ENCODE data around the gene FBXO34. TPM values are rescaled to one million over a fixed set of nuclear protein-coding genes. Genes with fewer than 3 reads are reported as not detected.

Gene FBXO34
- total and polyA plus RNA-seq, 9 of the 15 experiments (the other 6 are each of a cell fraction or from before 2014, with no cell fraction given) = 6.3 to 24.9 (median 16.2) TPM

- no peak for TF ChIP-seq FUS (optimal IDR thresholded peaks at IDR 0.05; ENCODE audit: low read depth, low read length)
- no peak for TF ChIP-seq RBM25 (IDR thresholded peaks at IDR 0.05; ENCODE audit: low read depth, low read length, severe bottlenecking)
- TF ChIP-seq HDAC8 (tag; IDR thresholded peaks at IDR 0.05) = no peak
- no peak for TF ChIP-seq NONO (IDR thresholded peaks at IDR 0.05; ENCODE audit: low read depth in 2 of 2, low read length in 1 of 2)
- TF ChIP-seq MCM2 (IDR thresholded peaks at IDR 0.05; ENCODE audit: low read depth) = no peak
- TF ChIP-seq, protein P1, sequence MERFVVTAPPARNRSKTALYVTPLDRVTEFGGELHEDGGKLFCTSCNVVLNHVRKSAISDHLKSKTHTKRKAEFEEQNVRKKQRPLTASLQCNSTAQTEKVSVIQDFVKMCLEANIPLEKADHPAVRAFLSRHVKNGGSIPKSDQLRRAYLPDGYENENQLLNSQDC (CRISPR knock-in tag; IDR thresholded peaks at IDR 0.05) = no peak
- TF ChIP-seq, protein P2, sequence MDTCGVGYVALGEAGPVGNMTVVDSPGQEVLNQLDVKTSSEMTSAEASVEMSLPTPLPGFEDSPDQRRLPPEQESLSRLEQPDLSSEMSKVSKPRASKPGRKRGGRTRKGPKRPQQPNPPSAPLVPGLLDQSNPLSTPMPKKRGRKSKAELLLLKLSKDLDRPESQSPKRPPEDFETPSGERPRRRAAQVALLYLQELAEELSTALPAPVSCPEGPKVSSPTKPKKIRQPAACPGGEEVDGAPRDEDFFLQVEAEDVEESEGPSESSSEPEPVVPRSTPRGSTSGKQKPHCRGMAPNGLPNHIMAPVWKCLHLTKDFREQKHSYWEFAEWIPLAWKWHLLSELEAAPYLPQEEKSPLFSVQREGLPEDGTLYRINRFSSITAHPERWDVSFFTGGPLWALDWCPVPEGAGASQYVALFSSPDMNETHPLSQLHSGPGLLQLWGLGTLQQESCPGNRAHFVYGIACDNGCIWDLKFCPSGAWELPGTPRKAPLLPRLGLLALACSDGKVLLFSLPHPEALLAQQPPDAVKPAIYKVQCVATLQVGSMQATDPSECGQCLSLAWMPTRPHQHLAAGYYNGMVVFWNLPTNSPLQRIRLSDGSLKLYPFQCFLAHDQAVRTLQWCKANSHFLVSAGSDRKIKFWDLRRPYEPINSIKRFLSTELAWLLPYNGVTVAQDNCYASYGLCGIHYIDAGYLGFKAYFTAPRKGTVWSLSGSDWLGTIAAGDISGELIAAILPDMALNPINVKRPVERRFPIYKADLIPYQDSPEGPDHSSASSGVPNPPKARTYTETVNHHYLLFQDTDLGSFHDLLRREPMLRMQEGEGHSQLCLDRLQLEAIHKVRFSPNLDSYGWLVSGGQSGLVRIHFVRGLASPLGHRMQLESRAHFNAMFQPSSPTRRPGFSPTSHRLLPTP (IDR thresholded peaks at IDR 0.05; ENCODE audit: borderline replicate concordance, extremely low read depth, insufficient read length) = no peak
- TF ChIP-seq CBX8 (IDR thresholded peaks at IDR 0.05; ENCODE audit: borderline replicate concordance, extremely low read depth, low read depth, low read length, poor library complexity, severe bottlenecking) = no peak
Measured at GRCh38 chr14:55359307-55359706, 88.1 kb downstream of the FBXO34 start (continued).
